Psoas muscle (tissue), 8 donors: Measurements from ENCODE around the gene RPRD1B. TPM values are rescaled to one million over a fixed set of nuclear protein-coding genes. Genes with fewer than 3 reads are reported as not detected.

Source experiments
- ATAC-seq, 4 donors: fragments of 200-7000 bp; cut with Tn5 transposase; one replicate each; pipeline ENCODE4 v1.9.1; 2020; ENCODE audit warnings: moderate library complexity in 3 of 4, mild to moderate bottlenecking in 2 of 4
- DNase-seq, 2 donors: peaks; one replicate each; pipeline ENCODE4 v3.0.0-alpha.2; 2020
- H3K27ac ChIP-seq: fragments of 200-600 bp; one replicate; pipeline ENCODE4 v1.8.0; 2022
- H3K27me3 ChIP-seq, 3 donors: fragments of 200-600 bp in 1 of 3; one replicate each; pipeline versions ENCODE4 v1.6.1 to v1.8.0; 2013 to 2022; ENCODE audit warnings: low read length in 2 of 3, mild to moderate bottlenecking in 2 of 3, moderate library complexity in 1 of 3; ENCODE audit not compliant: insufficient read depth in 3 of 3
- H3K36me3 ChIP-seq, 2 donors: fragments of 200-600 bp in 1 of 2; one replicate each; pipeline versions ENCODE4 v1.6.1 to v1.8.0; 2013 to 2022; ENCODE audit warnings: low read depth in 1 of 2, mild to moderate bottlenecking in 1 of 2, moderate library complexity in 1 of 2; ENCODE audit not compliant: insufficient read depth in 1 of 2
- H3K4me1 ChIP-seq: fragments of 200-600 bp; one replicate; pipeline ENCODE4 v1.8.0; 2022
- H3K4me3 ChIP-seq: fragments of 200-600 bp; one replicate; pipeline ENCODE4 v1.8.0; 2022; ENCODE audit warnings: mild to moderate bottlenecking
- H3K9me3 ChIP-seq: fragments of 200-600 bp; one replicate; pipeline ENCODE4 v1.8.0; 2022
- WGBS, 3 donors: extraction: QIAGEN DNeasy Blood & Tissue Kit; methylation state at CpG; one replicate each; pipeline versions ENCODE4 v1.1.6 to v1.1.7; 2013; 5-methylcytosine and 5-hydroxymethylcytosine counted together
- intact Hi-C, 2 donors: fragments of 100-400 bp; cut with DNase I; formaldehyde crosslinking; loops; one replicate each; pipeline versions ENCODE4 v1.11.0 to v1.14.2; 2022
- long read RNA-seq, 2 donors: library from polyadenylated mRNA; unstranded; transcript quantifications; one replicate each; pipeline ENCODE4 v2.0.0, GENCODE V29; 2021
- polyA plus RNA-seq, 3 donors: library from polyadenylated mRNA; stranded (reverse); fragments of 200-250 nt; gene quantifications; one replicate each; pipeline ENCODE4 v1.2.3, GENCODE V29; 2013
- total RNA-seq, 4 donors: library from RNA; stranded (reverse); fragmentation: NEBNext Ultra II Directional in 2 of 4; extraction: Animal tissue kit (Norgen Biotek cat#: 25700) in 2 of 4; gene quantifications; one replicate each; pipeline versions ENCODE4 v1.2.1 to v1.2.4, GENCODE V29; 2021 to 2023
- TF ChIP-seq, protein P1 (sequence below): fragments of 200-600 bp; IDR thresholded peaks from one replicate; pipeline ENCODE4 v1.8.0; 2022; ENCODE audit warnings: antibody characterized with exemption
- donor health status: healthy with polysubstance abuse.
- donor health status: DM: no; HTN: no; CAD: no; lungs with moderate emphysema.
- donor health status: Bipolar disorder and iron deficiency.
- donor health status: healthy.
- donor health status: DM: yes; HTN: yes; CAD: no.
- donor health status: DM: no; HTN: no; CAD: no.
- donor health status: DM: no; HTN: no; CAD: no.
- donor health status: DM: yes; HTN: yes; CAD: no.

RPRD1B gene, protein sequence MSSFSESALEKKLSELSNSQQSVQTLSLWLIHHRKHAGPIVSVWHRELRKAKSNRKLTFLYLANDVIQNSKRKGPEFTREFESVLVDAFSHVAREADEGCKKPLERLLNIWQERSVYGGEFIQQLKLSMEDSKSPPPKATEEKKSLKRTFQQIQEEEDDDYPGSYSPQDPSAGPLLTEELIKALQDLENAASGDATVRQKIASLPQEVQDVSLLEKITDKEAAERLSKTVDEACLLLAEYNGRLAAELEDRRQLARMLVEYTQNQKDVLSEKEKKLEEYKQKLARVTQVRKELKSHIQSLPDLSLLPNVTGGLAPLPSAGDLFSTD
- total RNA-seq: 10 to 100 TPM; 32.7 to 55.7 (median 44.4) TPM
- polyA plus RNA-seq: 10 to 100 TPM; 14.0 to 29.9 (median 29.4) TPM
- long read RNA-seq, donor 1, transcript RPRD1B-201 (7 exons, 3,874 nt): major isoform, 13 of 19 reads
- long read RNA-seq, donor 1, partial matches to known transcripts: 0 of 19 reads
- long read RNA-seq, donor 1, other reads (novel, unspliced or antisense): 6 of 19 reads
- long read RNA-seq, donor 2, transcript RPRD1B-201 (7 exons, 3,874 nt): major isoform, 44 of 56 reads
- long read RNA-seq, donor 2, partial matches to known transcripts: 1 of 56 reads
- long read RNA-seq, donor 2, other reads (novel, unspliced or antisense): 11 of 56 reads

DNA sequence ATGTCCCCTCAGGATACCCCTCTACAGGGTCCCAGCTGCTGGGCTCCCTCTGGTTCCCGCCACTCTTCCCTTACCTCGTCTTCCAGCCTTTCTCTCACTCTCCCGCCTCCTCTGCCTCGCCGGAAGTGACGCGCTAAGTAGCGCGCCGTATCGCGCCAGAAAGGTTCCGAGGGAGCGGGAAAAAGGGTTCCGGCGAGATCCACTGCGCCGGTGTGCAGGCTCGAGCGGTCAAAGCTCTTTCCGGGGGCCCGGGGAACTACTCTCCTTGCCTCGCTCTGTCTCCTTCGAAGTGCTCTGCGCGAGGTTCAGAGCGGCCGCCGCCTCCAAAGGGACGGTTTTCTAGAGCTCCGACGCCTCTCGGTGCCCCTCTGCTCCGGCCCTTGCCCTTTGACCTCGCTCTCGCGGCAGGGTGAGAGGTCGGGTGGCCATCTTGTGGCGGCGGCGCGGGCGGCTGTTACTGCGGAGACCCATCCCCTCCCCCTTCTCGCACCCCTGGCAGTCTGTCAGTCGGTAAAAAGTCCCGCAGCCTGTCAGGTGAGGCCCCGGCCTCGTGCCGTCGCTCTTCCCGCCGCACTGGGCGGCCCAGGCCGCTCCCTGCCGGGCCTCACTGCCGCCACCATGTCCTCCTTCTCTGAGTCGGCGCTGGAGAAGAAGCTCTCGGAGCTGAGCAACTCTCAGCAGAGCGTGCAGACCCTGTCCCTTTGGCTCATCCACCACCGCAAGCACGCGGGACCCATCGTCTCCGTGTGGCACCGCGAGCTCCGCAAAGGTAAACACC lies at the start of gene RPRD1B, which contains the start of gene TTI1:
TSS of gene RPRD1B (plus strand) at position 417 of the 778 bp plus-strand sequence. CDS start at position 619, 202 bp downstream.
TSS of gene TTI1 (minus strand) at position 127 of the 778 bp plus-strand sequence. CDS start 19,640 bp downstream, outside the sequence.
- Histone ChIP-seq H3K4me1 (peaks cover 60% of the 10 kb centered on the region), H3K36me3 (peaks cover 3 to 24% of the 10 kb centered on the region in 2 donors), H3K9me3 (no peaks in the 10 kb centered on the region), H3K27ac (peak within 1 kb of the TSS; percentile 98), H3K27me3 (no peaks in the 10 kb centered on the region), H3K4me3 (peak within 1 kb of the TSS; percentile 85)
- peak; percentile 95 to 96 (median 95) for ATAC-seq
- 0% methylated on average over 67 to 69 of the region's 69 CpGs for WGBS, 3 donors
- intact Hi-C loops: no loop called here
- DNase-seq: peak; percentile 90 to 95
- TF ChIP-seq, protein P1, sequence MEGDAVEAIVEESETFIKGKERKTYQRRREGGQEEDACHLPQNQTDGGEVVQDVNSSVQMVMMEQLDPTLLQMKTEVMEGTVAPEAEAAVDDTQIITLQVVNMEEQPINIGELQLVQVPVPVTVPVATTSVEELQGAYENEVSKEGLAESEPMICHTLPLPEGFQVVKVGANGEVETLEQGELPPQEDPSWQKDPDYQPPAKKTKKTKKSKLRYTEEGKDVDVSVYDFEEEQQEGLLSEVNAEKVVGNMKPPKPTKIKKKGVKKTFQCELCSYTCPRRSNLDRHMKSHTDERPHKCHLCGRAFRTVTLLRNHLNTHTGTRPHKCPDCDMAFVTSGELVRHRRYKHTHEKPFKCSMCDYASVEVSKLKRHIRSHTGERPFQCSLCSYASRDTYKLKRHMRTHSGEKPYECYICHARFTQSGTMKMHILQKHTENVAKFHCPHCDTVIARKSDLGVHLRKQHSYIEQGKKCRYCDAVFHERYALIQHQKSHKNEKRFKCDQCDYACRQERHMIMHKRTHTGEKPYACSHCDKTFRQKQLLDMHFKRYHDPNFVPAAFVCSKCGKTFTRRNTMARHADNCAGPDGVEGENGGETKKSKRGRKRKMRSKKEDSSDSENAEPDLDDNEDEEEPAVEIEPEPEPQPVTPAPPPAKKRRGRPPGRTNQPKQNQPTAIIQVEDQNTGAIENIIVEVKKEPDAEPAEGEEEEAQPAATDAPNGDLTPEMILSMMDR: no peak

DNA sequence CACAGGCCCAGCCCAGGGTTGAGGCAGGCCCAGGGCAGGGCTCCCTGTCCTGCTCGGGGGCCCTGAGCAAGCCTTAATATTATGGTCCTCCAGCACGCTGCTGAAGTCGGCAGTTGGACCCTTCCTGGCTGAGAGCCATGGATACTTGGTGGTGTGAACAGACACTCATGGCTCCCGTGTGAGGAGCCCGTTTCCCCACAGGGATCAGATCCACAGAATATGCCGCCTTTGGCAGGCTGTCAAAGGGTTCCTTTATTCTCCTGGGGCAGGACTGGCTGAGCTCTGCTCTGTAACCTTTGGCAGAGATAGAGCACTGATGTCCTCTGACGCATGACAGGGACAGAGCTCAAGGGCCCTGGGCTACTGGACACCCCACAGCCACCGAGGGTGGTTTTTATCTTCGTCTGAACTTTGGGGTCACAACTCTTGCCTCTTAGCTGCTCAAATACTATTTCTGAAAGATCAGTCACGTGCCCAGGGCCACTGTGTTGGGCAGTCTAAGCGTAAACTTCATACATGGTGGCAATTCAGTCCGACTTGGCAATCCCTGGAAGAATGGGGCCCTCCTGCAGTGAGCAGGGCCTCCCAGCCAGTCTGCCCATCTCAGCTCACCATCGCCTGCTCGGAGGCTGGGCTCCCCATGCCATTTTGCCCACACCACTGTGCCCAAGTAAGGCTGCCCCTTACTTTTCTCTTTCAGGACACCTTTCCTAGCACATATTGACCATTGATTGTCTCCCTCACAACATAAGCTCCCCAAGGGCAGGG lies 49.3 kb upstream of the RPRD1B start:
- H3K4me1 ChIP-seq: peaks cover 44% of the 10 kb centered on the region
- TF ChIP-seq, protein P1: no peak
- H3K9me3 ChIP-seq: no peaks in the 10 kb centered on the region
- DNase-seq: peak; percentile 33 to 74
- no peak overlapping the region for H3K4me3 ChIP-seq
- peak overlapping the region; percentile 1 for H3K27ac ChIP-seq
- peak in 3 of 4 donors; percentile 52 to 64 (median 64) for ATAC-seq
- H3K36me3 ChIP-seq: peaks cover 3 to 35% of the 10 kb centered on the region in 2 donors
- no peaks in the 10 kb centered on the region for H3K27me3 ChIP-seq
- intact Hi-C loops: no loop called here
- WGBS, 3 donors: 36 to 51% (median 40%) methylated on average over 14 of the region's 14 CpGs

DNA sequence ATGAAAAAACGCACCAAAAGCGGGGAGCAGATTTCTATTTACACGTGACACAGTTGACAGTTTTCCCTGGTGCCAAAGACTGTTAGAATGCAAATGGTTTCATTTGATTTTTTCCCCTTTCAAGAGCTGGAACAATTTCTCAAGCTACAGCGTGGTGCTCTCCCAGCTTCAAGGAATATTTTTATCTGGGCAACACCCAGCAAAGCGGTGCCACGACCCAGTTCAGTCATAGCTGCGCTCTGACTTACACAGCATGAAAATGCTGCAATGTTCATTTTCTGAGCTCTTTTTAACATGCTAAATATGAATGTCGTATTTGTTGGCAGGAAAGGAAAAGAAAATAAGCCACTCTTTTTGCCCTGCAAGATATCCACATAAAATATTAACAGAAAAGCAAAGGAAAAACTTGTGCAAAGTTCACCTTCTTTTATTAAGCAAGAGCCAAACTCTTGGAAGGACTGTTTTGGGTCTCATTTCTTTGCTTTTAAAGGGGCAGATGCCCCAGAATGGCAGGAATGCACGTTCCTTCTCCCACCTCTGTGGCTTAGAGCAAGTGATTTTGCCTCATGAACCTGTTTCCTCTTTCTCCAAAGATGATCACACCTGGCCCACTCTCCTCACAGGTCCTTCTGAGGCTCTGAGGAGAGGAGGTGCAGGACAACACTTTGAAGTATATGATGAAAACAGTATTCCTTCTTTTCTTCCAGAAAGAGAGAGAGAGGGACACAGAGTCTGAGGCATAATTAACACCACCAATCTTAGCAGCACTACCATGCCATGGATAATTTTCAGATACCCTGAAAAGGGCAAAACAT lies 47.3 kb upstream of the RPRD1B start:
- TF ChIP-seq, protein P1: no peak
- intact Hi-C loops: loop anchor here in 1 of 2 donors (5.0 kb wide), 1 partner anchor 209 kb away; no protein-coding TSS in a partner anchor
- H3K36me3 ChIP-seq: peaks cover 3 to 28% of the 10 kb centered on the region in 2 donors
- no peak for DNase-seq
- peak overlapping the region; percentile 91 for H3K27ac ChIP-seq
- H3K4me3 ChIP-seq: no peak overlapping the region
- 53 to 65% (median 53%) methylated on average over 9 of the region's 9 CpGs for WGBS, 3 donors
- peaks cover 65% of the 10 kb centered on the region for H3K4me1 ChIP-seq
- no peak for ATAC-seq
- no peaks in the 10 kb centered on the region for H3K27me3 ChIP-seq
- H3K9me3 ChIP-seq: no peaks in the 10 kb centered on the region
